Left ventricle myocardium inferior (tissue), 1 donor: ENCODE data around the gene CCDC137. TPM values are rescaled to one million over a fixed set of nuclear protein-coding genes. Genes with fewer than 3 reads are reported as not detected.

Source experiments
- DNase-seq: peaks from one replicate; pipeline ENCODE4 v3.0.0-alpha.2; 2020
- H3K27ac ChIP-seq: fragments of 200-600 bp; replicated peaks from 2 replicates; pipeline ENCODE4 v1.8.0; 2021
- H3K27me3 ChIP-seq: fragments of 200-600 bp; 2 replicates; pipeline ENCODE4 v1.8.0; 2021; ENCODE audit warnings: low read depth
- H3K36me3 ChIP-seq: fragments of 200-600 bp; 2 replicates; pipeline ENCODE4 v1.8.0; 2021
- H3K4me1 ChIP-seq: fragments of 200-600 bp; 2 replicates; pipeline ENCODE4 v1.8.0; 2021
- H3K4me3 ChIP-seq: fragments of 200-600 bp; 2 replicates; pipeline ENCODE4 v1.8.0; 2021; ENCODE audit warnings: mild to moderate bottlenecking, moderate library complexity
- H3K9me3 ChIP-seq: fragments of 200-600 bp; replicated peaks from 2 replicates; pipeline ENCODE4 v1.8.0; 2021
- CTCF ChIP-seq: fragments of 200-600 bp; IDR thresholded peaks from 2 replicates; pipeline ENCODE4 v1.8.0; 2021; ENCODE audit warnings: antibody characterized with exemption, mild to moderate bottlenecking, borderline replicate concordance
- intact Hi-C: fragments of 100-400 bp; cut with micrococcal nuclease; formaldehyde crosslinking; loops from one replicate; pipeline ENCODE4 v1.11.0; 2022
- microRNA-seq: library from miRNA; unstranded; fragments of <30 nt; microRNA quantifications from one replicate; pipeline ENCODE4 v1.2.0, GENCODE V29; 2020
- total RNA-seq: library from RNA; stranded (reverse); fragmentation: NEBNext Ultra II Directional; extraction: Animal tissue kit (Norgen Biotek cat#: 25700); gene quantifications from one replicate; pipeline ENCODE4 v1.2.1, GENCODE V29; 2021
- donor health status: DM: no; HTN: yes; CAD: no; lungs with severe emphysema.

Gene CCDC137
- total RNA-seq, 1 donor from 2014 or later = 5.6 TPM

- no peak overlapping the region for H3K27ac ChIP-seq
- H3K4me1 ChIP-seq = peaks cover 22% of the 10 kb centered on the region
- intact Hi-C loops = no loop called here
- DNase-seq = no peak
- no peaks in the 10 kb centered on the region for H3K36me3 ChIP-seq
- no peak for TF ChIP-seq CTCF
- H3K4me3 ChIP-seq = no peak overlapping the region
- H3K9me3 ChIP-seq = no peaks in the 10 kb centered on the region
- H3K27me3 ChIP-seq = no peaks in the 10 kb centered on the region
Measured at GRCh38 chr17:81720267-81721071, 53.9 kb downstream of the CCDC137 start.

- Histone ChIP-seq H3K9me3 (no peaks in the 10 kb centered on the region), H3K4me3 (no peak overlapping the region), H3K27ac (no peak overlapping the region), H3K27me3 (no peaks in the 10 kb centered on the region), H3K36me3 (no peaks in the 10 kb centered on the region), H3K4me1 (peaks cover 22% of the 10 kb centered on the region)
- no peak for DNase-seq
- intact Hi-C loops = no loop called here
- no peak for TF ChIP-seq CTCF
Measured at GRCh38 chr17:81722184-81723120, 55.9 kb downstream of the CCDC137 start.

Small RNAs within 50 kb of the gene (microRNA-seq; reads per million reads assigned to microRNA genes)
- not detected for gene MIR6786

Other genes with a start within 250 kb of the CCDC137 start
- 342 TPM for gene ACTG1, start 153.9 kb upstream of the CCDC137 start, total RNA-seq
- 0.38 TPM for gene FSCN2, start 138.4 kb upstream of the CCDC137 start, total RNA-seq
- gene FAAP100, start 114.4 kb upstream of the CCDC137 start, total RNA-seq = 15.9 TPM
- 87.5 TPM for gene NPLOC4, start 29.6 kb upstream of the CCDC137 start, total RNA-seq
- gene TSPAN10, start 29.5 kb upstream of the CCDC137 start, total RNA-seq = 0.30 TPM
- not detected for gene PDE6G, start 10.2 kb upstream of the CCDC137 start, total RNA-seq
- 18.4 TPM for gene OXLD1, start 132 bp upstream of the CCDC137 start, total RNA-seq
- 9.0 TPM for gene ARL16, start 17.1 kb downstream of the CCDC137 start, total RNA-seq
- gene HGS, start 17.3 kb downstream of the CCDC137 start, total RNA-seq = 50.5 TPM
- gene MRPL12, start 36.6 kb downstream of the CCDC137 start, total RNA-seq = 157 TPM
- gene SLC25A10, start 45.5 kb downstream of the CCDC137 start, total RNA-seq = 8.2 TPM
- gene GCGR, start 137.4 kb downstream of the CCDC137 start, total RNA-seq = not detected
- gene MCRIP1, start 166.6 kb downstream of the CCDC137 start, total RNA-seq = 110 TPM
- 0.25 TPM for gene PPP1R27, start 168.3 kb downstream of the CCDC137 start, total RNA-seq
- gene P4HB, start 193.8 kb downstream of the CCDC137 start, total RNA-seq = 267 TPM
- 95.1 TPM for gene ARHGDIA, start 204.6 kb downstream of the CCDC137 start, total RNA-seq
- gene ALYREF, start 224.8 kb downstream of the CCDC137 start, total RNA-seq = 32.1 TPM
- 161 TPM for gene ANAPC11, start 225.0 kb downstream of the CCDC137 start, total RNA-seq
- 0.19 TPM for gene NPB, start 235.5 kb downstream of the CCDC137 start, total RNA-seq
- 48.1 TPM for gene PCYT2, start 244.7 kb downstream of the CCDC137 start, total RNA-seq